Epithelial cell of alveolus of lung (primary cell): Measurements from ENCODE around the gene SMARCD2. TPM values are rescaled to one million over a fixed set of nuclear protein-coding genes. Genes with fewer than 3 reads are reported as not detected.

Experiments
- total RNA-seq: library from RNA; depleted of rRNA; stranded (reverse); fragments of >200 nt; gene quantifications from 2 replicates; pipeline ENCODE4 v1.2.1, GENCODE V29; 2015

The SMARCD2 gene
- 91.0 and 180 TPM in 2 replicates for total RNA-seq

GRCh38 chr17:63842540-63843386 is at the start of gene SMARCD2:
SMARCD2 (minus strand) TSS chr17:63842685; CDS start chr17:63842674, 11 bp downstream.

GRCh38 chr17:63881935-63882601 is 39.6 kb upstream of the SMARCD2 start, which contains the start of gene GH2:
GH2 (minus strand) TSS chr17:63881944; CDS start chr17:63881801, 143 bp downstream.

GRCh38 chr17:63873577-63873976 is 31.1 kb upstream of the SMARCD2 start, which contains the start of gene CSH2:
CSH2 (minus strand) TSS chr17:63873677; CDS start chr17:63873614, 63 bp downstream.

GRCh38 chr17:63827002-63827800 is 15.3 kb downstream of the SMARCD2 start, which contains the start of the genes FTSJ3 and PSMC5:
FTSJ3 (minus strand) TSS chr17:63827663; CDS start chr17:63826902, 761 bp downstream.
PSMC5 (plus strand) TSS chr17:63827431; CDS start chr17:63827491, 60 bp downstream.

Other genes starting within 250 kb of the SMARCD2 start
- 18.4 and 33.9 TPM in 2 replicates for gene TACO1, start 241.8 kb downstream of the SMARCD2 start, total RNA-seq
- gene MAP3K3, start 220.3 kb downstream of the SMARCD2 start, total RNA-seq, result 16.4 and 17.1 TPM in 2 replicates
- 39.3 and 61.0 TPM in 2 replicates for gene LIMD2, start 142.6 kb downstream of the SMARCD2 start, total RNA-seq
- gene STRADA, start 100.9 kb downstream of the SMARCD2 start, total RNA-seq, result 18.2 and 28.7 TPM in 2 replicates
- gene CCDC47, start 69.1 kb downstream of the SMARCD2 start, total RNA-seq, result 32.7 and 46.8 TPM in 2 replicates
- 29.7 and 54.5 TPM in 2 replicates for gene DDX42, start 68.5 kb downstream of the SMARCD2 start, total RNA-seq
- 52.6 and 65.1 TPM in 2 replicates for gene PSMC5, start 15.3 kb downstream of the SMARCD2 start, total RNA-seq
- 44.9 and 70.6 TPM in 2 replicates for gene FTSJ3, start 15.0 kb downstream of the SMARCD2 start, total RNA-seq
- not detected in 2 replicates for gene CSH2, start 31.0 kb upstream of the SMARCD2 start, total RNA-seq
- gene GH2, start 39.3 kb upstream of the SMARCD2 start, total RNA-seq, result not detected in 2 replicates
- gene CSH1, start 53.9 kb upstream of the SMARCD2 start, total RNA-seq, result not detected in 2 replicates
- gene CSHL1, start 68.6 kb upstream of the SMARCD2 start, total RNA-seq, result not detected in 2 replicates
- gene GH1, start 76.2 kb upstream of the SMARCD2 start, total RNA-seq, result not detected in 2 replicates
- not detected in 2 replicates for gene CD79B, start 89.6 kb upstream of the SMARCD2 start, total RNA-seq
- gene SCN4A, start 130.2 kb upstream of the SMARCD2 start, total RNA-seq, result 0.08 TPM in 1 of 2 replicates, not detected in the other
- gene PRR29, start 155.7 kb upstream of the SMARCD2 start, total RNA-seq, result 0.08 and 0.52 TPM in 2 replicates
- gene ICAM2, start 177.9 kb upstream of the SMARCD2 start, total RNA-seq, result 7.4 and 11.9 TPM in 2 replicates